Right lobe of liver (tissue), 4 donors: ENCODE data around the gene ENTPD1.

ENCODE experiments used
- CTCF ChIP-seq, 4 donors: fragments of 200-600 bp in 3 of 4; fragments of 450-650 bp in 1 of 4; IDR thresholded peaks; one replicate each; pipeline versions ENCODE4 v1.5.1 to v1.8.0; 2016 to 2022; ENCODE audit warnings: antibody characterized with exemption in 4 of 4, mild to moderate bottlenecking in 2 of 4
- POLR2A ChIP-seq: fragments of 450-650 bp; IDR thresholded peaks from one replicate; pipeline ENCODE4 v1.6.1; 2017; ENCODE audit warnings: antibody characterized with exemption, mild to moderate bottlenecking
- donor health status: DM: no; HTN: no; CAD: no.
- donor health status: DM: no; HTN: no; CAD: no.
- donor health status: DM: no; HTN: yes; CAD: no.

DNA sequence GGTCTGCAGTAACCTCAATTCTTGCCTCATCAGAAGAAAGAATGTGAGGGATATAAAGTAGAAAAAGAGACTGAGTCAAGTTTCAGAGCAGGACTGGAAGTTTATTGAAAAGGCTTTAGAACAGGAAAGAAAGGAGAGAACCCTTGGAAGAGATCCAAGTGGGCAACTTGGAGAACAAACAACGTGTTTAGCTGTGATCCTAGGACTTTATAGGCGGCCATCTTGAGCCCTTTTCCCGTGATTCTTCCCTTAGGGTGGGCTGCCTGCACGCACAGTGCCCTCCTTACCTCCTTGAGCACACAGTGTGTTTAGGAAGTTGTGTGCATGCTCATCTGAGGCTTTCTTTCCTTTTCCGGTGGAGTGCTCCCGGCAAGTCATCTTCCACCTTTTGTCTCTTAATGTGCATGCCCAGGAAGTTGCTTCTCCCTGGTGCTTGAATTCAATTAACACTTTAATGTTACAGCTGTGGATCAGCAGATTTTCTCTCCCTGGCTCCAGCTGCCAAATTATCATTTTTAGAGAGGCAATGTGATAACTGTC, 59.8 kb downstream of the ENTPD1 start:
- TF ChIP-seq POLR2A (no peak), CTCF (IDR thresholded peaks at IDR 0.05) (no peak)
